A549 (cell line): ENCODE data around the gene PDE3A. TPM values are rescaled to one million over a fixed set of nuclear protein-coding genes. Genes with fewer than 3 reads are reported as not detected.

Experiments
- ATAC-seq, 2 experiments: fragments of 200-7000 bp in 1 of 2; fragments of >200 bp in 1 of 2; cut with Nextera tagmentation in 1 of 2; cut with Tn5 transposase in 1 of 2; 3 replicates each; pipeline versions ENCODE4 v1.8.0 to v1.9.1; 2018 to 2020; ENCODE audit warnings: mild to moderate bottlenecking in 1 of 2, moderate library complexity in 1 of 2
- CTCF ChIA-PET: fragments of 300-600 bp; sonication (Branson Sonifier 250); formaldehyde crosslinking; extraction: SDS; loops from one replicate; lab custom pipeline; 2021; ENCODE audit warnings: antibody characterized with exemption, inconsistent platforms; lab: Yijun Ruan, JAX
- POLR2A ChIA-PET: fragments of 350-600 bp; formaldehyde crosslinking; extraction: SDS; loops from one replicate; lab custom pipeline; 2021; ENCODE audit warnings: antibody characterized with exemption, inconsistent platforms; lab: Yijun Ruan, JAX
- DNase-seq, 2 experiments: peaks; one replicate each; pipeline versions ENCODE4 v3.0.0 to v3.0.0-alpha.2; 2011 to 2016; ENCODE audit warnings: low read depth in 1 of 2, low spot score in 1 of 2
- FAIRE-seq: peaks from 2 replicates; lab custom pipeline; 2011; peaks lifted over from hg19 to GRCh38; lab: Jason Lieb, UNC
- H3K27ac ChIP-seq, 2 experiments: fragments of >200 bp; sonication (Bioruptor Twin); formaldehyde crosslinking; 3 replicates each; pipeline ENCODE4 v1.5.1; 2016 to 2017
- H3K4me1 ChIP-seq: fragments of >200 bp; sonication (Bioruptor Twin); formaldehyde crosslinking; 3 replicates; pipeline ENCODE4 v1.6.1; 2016
- H3K4me2 ChIP-seq: fragments of >200 bp; sonication (Bioruptor Twin); formaldehyde crosslinking; 3 replicates; pipeline ENCODE4 v1.6.1; 2016
- H3K4me3 ChIP-seq: fragments of >200 bp; sonication (Bioruptor Twin); formaldehyde crosslinking; 3 replicates; pipeline ENCODE4 v1.5.1; 2016
- H3K9me3 ChIP-seq: fragments of >200 bp; sonication (Bioruptor Twin); formaldehyde crosslinking; 3 replicates; pipeline ENCODE4 v1.6.1; 2016
- ATOH8 ChIP-seq: fragments of 250-450 bp; sonication (Bioruptor Pico); IDR thresholded peaks from 2 replicates; pipeline ENCODE4 v1.5.0; 2020; ENCODE audit warnings: low read depth, mild to moderate bottlenecking, moderate library complexity
- BCL3 ChIP-seq: fragments of >200 bp; sonication (Bioruptor Twin); formaldehyde crosslinking; IDR thresholded peaks from 3 replicates; pipeline ENCODE4 v1.6.1; 2016
- CHD2 ChIP-seq: fragments of 150-350 bp; IDR thresholded peaks from 2 replicates; pipeline ENCODE4 v1.6.1; 2014; ENCODE audit warnings: low read length; ENCODE audit not compliant: partially characterized antibody
- CHD4 ChIP-seq: fragments of 200-600 bp; sonication (generic); IDR thresholded peaks from 2 replicates; pipeline ENCODE4 v1.6.1; 2016; ENCODE audit warnings: antibody characterized with exemption, mild to moderate bottlenecking, borderline replicate concordance
- FOSL2 ChIP-seq, 2 experiments: fragments of 450-650 bp in 1 of 2; fragments of >200 bp in 1 of 2; sonication (Bioruptor Twin) in 1 of 2; formaldehyde crosslinking; IDR thresholded peaks; 2 replicates each; pipeline versions ENCODE4 v1.5.0 to v1.6.1; 2016 to 2020; ENCODE audit warnings: mild to moderate bottlenecking in 1 of 2, moderate library complexity in 1 of 2
- FOXS1 ChIP-seq: fragments of 250-450 bp; sonication (Bioruptor Pico); IDR thresholded peaks from 2 replicates; pipeline ENCODE4 v1.5.0; 2020; ENCODE audit warnings: mild to moderate bottlenecking, moderate library complexity
- HMGXB4 ChIP-seq: fragments of 250-450 bp; sonication (Bioruptor Pico); IDR thresholded peaks from 2 replicates; pipeline ENCODE4 v1.5.0; 2021; ENCODE audit warnings: mild to moderate bottlenecking, moderate library complexity, borderline replicate concordance
- KDM1A ChIP-seq: fragments of 200-600 bp; sonication (generic); IDR thresholded peaks from 2 replicates; pipeline ENCODE4 v1.6.1; 2016; ENCODE audit warnings: low read depth, mild to moderate bottlenecking
- KDM5A ChIP-seq: fragments of 200-600 bp; sonication (generic); IDR thresholded peaks from 2 replicates; pipeline ENCODE4 v1.6.1; 2016; ENCODE audit warnings: antibody characterized with exemption, mild to moderate bottlenecking
- MAZ ChIP-seq: fragments of 150-350 bp; IDR thresholded peaks from 2 replicates; pipeline ENCODE4 v1.6.1; 2014; ENCODE audit warnings: antibody characterized with exemption, low read depth, low read length, borderline replicate concordance
- PBX3 ChIP-seq: IDR thresholded peaks from 2 replicates; pipeline ENCODE4 v1.6.1; 2012
- POLR2A ChIP-seq: IDR thresholded peaks from 2 replicates; pipeline ENCODE4 v1.6.1; 2012; ENCODE audit warnings: mild to moderate bottlenecking, low read length
- POLR2AphosphoS2 ChIP-seq: conservative IDR thresholded peaks from 2 replicates; pipeline ENCODE4 v1.6.1; 2012; ENCODE audit warnings: low read length, improper control_type of control experiment, inconsistent platforms
- RARB ChIP-seq: fragments of 250-450 bp; sonication (Bioruptor Pico); IDR thresholded peaks from 2 replicates; pipeline ENCODE4 v1.8.0; 2021; ENCODE audit warnings: mild to moderate bottlenecking, moderate library complexity
- RCOR1 ChIP-seq: fragments of 150-350 bp; IDR thresholded peaks from 2 replicates; pipeline ENCODE4 v1.6.1; 2014; ENCODE audit warnings: antibody characterized with exemption, low read length, low read depth
- REST ChIP-seq: fragments of 200-600 bp; sonication (generic); IDR thresholded peaks from 2 replicates; pipeline ENCODE4 v1.6.1; 2016; ENCODE audit warnings: antibody characterized with exemption, mild to moderate bottlenecking, moderate library complexity
- RNF2 ChIP-seq: fragments of 200-600 bp; sonication (generic); IDR thresholded peaks from 2 replicates; pipeline ENCODE4 v1.6.1; 2016; ENCODE audit warnings: low read depth, mild to moderate bottlenecking, antibody characterized with exemption, moderate library complexity, borderline replicate concordance
- USF2 ChIP-seq: fragments of 450-650 bp; IDR thresholded peaks from 2 replicates; pipeline ENCODE4 v1.6.1; 2014; ENCODE audit warnings: antibody characterized with exemption
- ZFP36 ChIP-seq: fragments of 450-650 bp; IDR thresholded peaks from 2 replicates; pipeline ENCODE4 v1.6.1; 2014; ENCODE audit warnings: borderline replicate concordance; ENCODE audit not compliant: partially characterized antibody
- WGBS: methylation state at CpG from one replicate; pipeline ENCODE4 v1.1.6; 2017; ENCODE audit errors: missing lambda C conversion rate; 5-methylcytosine and 5-hydroxymethylcytosine counted together
- polyA plus RNA-seq, 4 experiments: library from polyadenylated mRNA; depleted of rRNA in 3 of 4; stranded (reverse); fragments of >200 nt; fragmentation: RNase III in 1 of 4; extraction: RNeasy Plus Mini Kit Qiagen cat#74134 plus additional on column Dnase treatment in 1 of 4; gene quantifications; 2 replicates in 3 of 4; 3 replicates in 1 of 4; pipeline ENCODE4 v1.2.3, GENCODE V29; 2011 to 2017

Gene PDE3A
- polyA plus RNA-seq, 2 of the 4 experiments (the other 2 are of a cell fraction), result 7.6 to 12.7 TPM

- TF ChIP-seq RNF2, result no peak
- TF ChIP-seq POLR2AphosphoS2, result no peak
- no peak for TF ChIP-seq KDM5A
- TF ChIP-seq POLR2A, result no peak
- TF ChIP-seq ATOH8 (CRISPR knock-in tag), result no peak
- no peak for TF ChIP-seq RCOR1
Observed at GRCh38 chr12:20631711-20632110, 263.4 kb downstream of the PDE3A start (continued).

- TF ChIP-seq CHD2 (no peak), USF2 (no peak), CHD4 (no peak), RARB (CRISPR knock-in tag) (no peak), POLR2A (no peak), KDM1A (no peak), FOSL2 (IDR thresholded peaks at IDR 0.05) (no peak), FOSL2 (CRISPR knock-in tag; IDR thresholded peaks at IDR 0.05) (no peak), PBX3 (no peak), RCOR1 (no peak), BCL3 (no peak), REST (no peak), HMGXB4 (CRISPR knock-in tag) (no peak), FOXS1 (CRISPR knock-in tag) (no peak), POLR2AphosphoS2 (no peak), ZFP36 (no peak), MAZ (no peak)
- ChIA-PET POLR2A (no interaction called here), CTCF (interaction anchor here (0.6 kb wide), 1 partner anchor 1694 kb away, joined by 3 read pairs; no protein-coding TSS in a partner anchor)
- DNase-seq (no peak), FAIRE-seq (no peak), ATAC-seq (no peak)
- 92% methylated on average over 3 of the region's 3 CpGs for WGBS
- no peaks in the 10 kb centered on the region for H3K9me3 ChIP-seq
- H3K4me3 ChIP-seq, result no peak overlapping the region
- H3K27ac ChIP-seq, result no peak overlapping the region
- no peaks in the 10 kb centered on the region for H3K4me1 ChIP-seq
- no peak overlapping the region for H3K4me2 ChIP-seq
Observed at GRCh38 chr12:20641106-20641505, 272.8 kb downstream of the PDE3A start.
